HEK293T (cell line): ENCODE measurements around the gene TSC2.

Experiments
- CTCF ChIA-PET: fragments of 350-600 bp; formaldehyde crosslinking; extraction: SDS; loops from one replicate; lab custom pipeline; 2021; ENCODE audit warnings: antibody characterized with exemption, inconsistent platforms; lab: Yijun Ruan, JAX
- POLR2A ChIA-PET: fragments of 350-600 bp; formaldehyde crosslinking; extraction: SDS; loops from one replicate; lab custom pipeline; 2020; ENCODE audit warnings: antibody characterized with exemption, inconsistent platforms; lab: Yijun Ruan, JAX
- DNase-seq: peaks from one replicate; pipeline ENCODE4 v3.0.0; 2012; ENCODE audit warnings: mixed read lengths; ENCODE audit errors: extremely low spot score
- ARNT ChIP-seq: fragments of 450-650 bp; IDR thresholded peaks from 2 replicates; pipeline ENCODE4 v1.6.1; 2017; ENCODE audit warnings: mild to moderate bottlenecking
- BHLHE40 ChIP-seq: fragments of 450-650 bp; IDR thresholded peaks from 2 replicates; pipeline ENCODE4 v1.6.1; 2016; ENCODE audit warnings: mild to moderate bottlenecking, moderate library complexity, borderline replicate concordance
- CTBP1 ChIP-seq: fragments of 450-650 bp; IDR thresholded peaks from 2 replicates; pipeline ENCODE4 v1.6.1; 2016; ENCODE audit warnings: borderline replicate concordance
- ELF4 ChIP-seq: fragments of 450-650 bp; IDR thresholded peaks from 2 replicates; pipeline ENCODE4 v1.6.1; 2017; ENCODE audit warnings: antibody characterized with exemption
- FOXA1 ChIP-seq: fragments of 450-650 bp; IDR thresholded peaks from 2 replicates; pipeline ENCODE4 v1.6.1; 2016; ENCODE audit warnings: mild to moderate bottlenecking
- FOXK2 ChIP-seq: fragments of 450-650 bp; IDR thresholded peaks from 2 replicates; pipeline ENCODE4 v1.6.1; 2016; ENCODE audit warnings: mild to moderate bottlenecking
- FOXM1 ChIP-seq: fragments of 450-650 bp; IDR thresholded peaks from 2 replicates; pipeline ENCODE4 v1.6.1; 2017; ENCODE audit warnings: mild to moderate bottlenecking, borderline replicate concordance
- HDGF ChIP-seq: fragments of 450-650 bp; IDR thresholded peaks from 2 replicates; pipeline ENCODE4 v1.6.1; 2017; ENCODE audit warnings: antibody characterized with exemption, borderline replicate concordance
- L3MBTL2 ChIP-seq: fragments of 450-650 bp; conservative IDR thresholded peaks from 2 replicates; pipeline ENCODE4 v1.6.1; 2016; ENCODE audit warnings: mild to moderate bottlenecking
- LEF1 ChIP-seq: fragments of 450-650 bp; IDR thresholded peaks from 2 replicates; pipeline ENCODE4 v1.6.1; 2017; ENCODE audit warnings: mild to moderate bottlenecking, borderline replicate concordance
- NFRKB ChIP-seq: fragments of 450-650 bp; IDR thresholded peaks from 2 replicates; pipeline ENCODE4 v1.6.1; 2016; ENCODE audit warnings: mild to moderate bottlenecking, moderate library complexity
- PKNOX1 ChIP-seq: fragments of 450-650 bp; IDR thresholded peaks from 2 replicates; pipeline ENCODE4 v1.6.1; 2016
- SP1 ChIP-seq: fragments of 450-650 bp; IDR thresholded peaks from 2 replicates; pipeline ENCODE4 v1.6.1; 2017
- SUZ12 ChIP-seq: fragments of 450-650 bp; IDR thresholded peaks from 2 replicates; pipeline ENCODE4 v1.6.1; 2016; ENCODE audit warnings: mild to moderate bottlenecking
- TARDBP ChIP-seq: fragments of 450-650 bp; IDR thresholded peaks from 2 replicates; pipeline ENCODE4 v1.6.1; 2016
- ZNF384 ChIP-seq: fragments of 450-650 bp; IDR thresholded peaks from 2 replicates; pipeline ENCODE4 v1.6.1; 2016

Gene TSC2

GRCh38 chr16:2043667-2044451 is 3.9 kb upstream of the TSC2 start:
- no peak for DNase-seq
- no peak for TF ChIP-seq HDGF
- no peak for TF ChIP-seq FOXA1
- TF ChIP-seq ZNF384: no peak
- no peak for TF ChIP-seq L3MBTL2
- TF ChIP-seq ARNT: no peak
- no peak for TF ChIP-seq TARDBP
- TF ChIP-seq ELF4: no peak
- TF ChIP-seq SP1: no peak
- no peak for TF ChIP-seq BHLHE40
- TF ChIP-seq NFRKB: no peak
- no peak for TF ChIP-seq FOXK2
- TF ChIP-seq CTBP1: no peak
- ChIA-PET CTCF (no interaction called here), POLR2A (interaction anchor here (1.2 kb wide), 1 partner anchor 79 kb away, joined by 3 read pairs; the partner anchor contains the start of gene RPS2)

DNA sequence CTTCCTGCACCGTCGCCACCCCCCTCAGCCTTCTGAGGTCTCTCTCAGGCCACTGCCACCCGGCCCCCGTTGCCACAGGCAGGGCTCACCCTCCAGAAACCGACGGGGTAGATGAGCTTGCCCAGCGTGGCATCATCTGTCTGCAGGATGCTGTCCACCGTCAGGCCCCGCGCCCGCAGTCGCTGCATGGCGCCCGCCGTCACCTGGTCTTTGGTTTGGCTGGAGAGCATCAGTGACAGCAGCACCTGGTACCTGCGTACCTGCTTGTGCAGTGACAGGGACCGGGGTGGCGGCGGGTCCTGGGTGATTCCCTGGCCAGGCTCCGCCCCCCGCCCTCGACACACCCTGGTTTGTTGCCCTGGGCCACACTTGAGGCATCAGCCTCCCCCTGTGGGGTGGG is 3.2 kb upstream of the TSC2 start:
- no peak for DNase-seq
- POLR2A ChIA-PET: no interaction called here
- TF ChIP-seq LEF1 (no peak), ZNF384 (no peak), FOXM1 (no peak), L3MBTL2 (no peak), PKNOX1 (no peak)
- CTCF ChIA-PET: no interaction called here

DNA sequence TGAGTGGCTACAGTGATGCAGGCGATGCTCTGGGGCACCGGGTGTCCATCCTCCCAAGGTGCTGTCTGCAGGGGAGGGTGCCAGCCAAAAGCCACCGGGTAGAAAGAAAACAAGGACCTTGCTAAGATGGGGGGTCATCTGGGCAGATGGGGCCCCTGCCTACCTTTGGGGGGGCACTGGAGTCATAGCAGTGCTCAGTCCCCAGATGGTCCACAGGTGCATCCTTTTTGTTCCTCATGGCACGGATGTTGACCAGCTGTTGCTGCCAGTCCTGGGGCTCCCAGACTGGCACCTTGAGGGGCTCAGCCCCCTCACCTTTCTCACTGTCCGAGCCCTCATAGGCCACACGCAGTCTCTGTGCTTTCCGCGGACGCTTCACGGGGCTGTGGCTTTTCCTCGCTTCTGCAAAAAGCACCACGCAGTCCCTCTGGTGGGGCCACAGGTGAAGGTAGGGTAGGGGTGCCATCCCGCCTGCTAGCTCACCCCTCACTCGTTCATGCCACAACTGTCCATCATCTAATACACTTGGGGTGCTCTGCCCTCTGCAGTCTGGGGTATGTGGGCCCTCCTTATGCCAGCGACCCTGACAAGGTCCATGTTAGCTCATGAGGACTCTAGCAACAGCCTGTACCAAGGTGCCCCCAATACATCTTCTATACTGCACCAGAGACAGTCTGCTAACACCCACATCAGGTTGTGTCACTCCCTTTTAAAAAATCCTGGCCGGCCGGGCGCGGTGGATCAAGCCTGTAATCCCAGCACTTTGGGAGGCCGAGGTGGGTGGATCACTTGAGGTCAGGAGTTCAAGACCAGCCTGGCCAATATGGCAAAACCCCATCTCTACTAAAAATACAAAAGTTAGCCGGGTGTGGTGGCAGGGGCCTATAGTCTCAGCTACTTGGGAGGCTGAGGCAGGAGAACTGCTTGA is 1.6 kb upstream of the TSC2 start:
- POLR2A ChIA-PET: interaction anchor here (0.7 to 3.1 kb wide), 9 partner anchors 10 to 109 kb away, joined by 3 to 23 read pairs (median 7); partner anchors contain the start of genes MSRB1, NHERF2, RPS2 and TRAF7
- DNase-seq: no peak
- CTCF ChIA-PET: no interaction called here
- no peak for TF ChIP-seq FOXM1
- no peak for TF ChIP-seq BHLHE40
- no peak for TF ChIP-seq LEF1
- no peak for TF ChIP-seq ARNT

GRCh38 chr16:2046893-2047329 is 874 bp upstream of the TSC2 start:
- no peak for TF ChIP-seq ZNF384
- TF ChIP-seq BHLHE40: no peak
- no peak for TF ChIP-seq FOXA1
- TF ChIP-seq CTBP1: no peak
- TF ChIP-seq ARNT: no peak
- TF ChIP-seq FOXM1: no peak
- TF ChIP-seq PKNOX1: no peak
- no peak for TF ChIP-seq SUZ12
- TF ChIP-seq L3MBTL2: no peak
- no peak for TF ChIP-seq ELF4
- no peak for TF ChIP-seq HDGF
- TF ChIP-seq FOXK2: no peak
- TF ChIP-seq LEF1: no peak
- TF ChIP-seq NFRKB: no peak
- no peak for TF ChIP-seq SP1
- TF ChIP-seq TARDBP: no peak
- CTCF ChIA-PET: interaction anchor here (0.9 to 1.0 kb wide), 2 partner anchors 10 to 30 kb away, joined by 3 read pairs; no protein-coding TSS in a partner anchor
- peak; percentile 42 for DNase-seq
- POLR2A ChIA-PET: interaction anchor here (0.9 to 3.1 kb wide), 14 partner anchors 8 to 118 kb away, joined by 3 to 23 read pairs (median 6); partner anchors contain the start of genes MSRB1, NHERF2, RPS2 and TRAF7

DNA sequence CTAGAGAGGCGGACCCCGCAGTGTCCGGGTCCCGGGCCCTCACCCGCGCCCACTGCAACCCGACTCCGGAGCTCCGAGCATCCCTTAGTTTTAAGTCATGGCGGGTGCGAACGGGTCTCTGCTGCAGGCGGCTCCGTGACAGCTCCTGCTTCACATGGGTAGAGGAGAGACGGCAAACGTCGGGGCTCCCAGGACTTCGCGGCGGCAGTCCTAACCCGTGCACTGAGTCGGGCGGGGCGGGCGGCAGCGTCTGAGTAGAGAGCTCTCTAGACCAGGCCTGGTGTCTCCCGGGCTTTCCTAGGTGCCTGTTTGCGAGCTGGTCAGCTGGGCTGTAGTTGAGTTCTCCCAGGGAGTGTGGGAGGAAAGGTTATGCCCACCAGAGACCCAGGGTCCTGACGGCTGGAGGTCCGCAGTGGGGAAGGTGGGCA is 345 bp downstream of the TSC2 start:
- DNase-seq: no peak
- no peak for TF ChIP-seq FOXK2
- no peak for TF ChIP-seq BHLHE40
- TF ChIP-seq FOXM1: no peak
- no peak for TF ChIP-seq NFRKB
- TF ChIP-seq FOXA1: no peak
- no peak for TF ChIP-seq L3MBTL2
- ChIA-PET POLR2A (interaction anchor here (0.7 to 3.1 kb wide), 18 partner anchors 9 to 119 kb away, joined by 3 to 23 read pairs (median 6); partner anchors contain the start of genes PKD1, RPS2 and TRAF7), CTCF (interaction anchor here (0.6 to 0.8 kb wide), 2 partner anchors 16 to 31 kb away, joined by 3 read pairs; no protein-coding TSS in a partner anchor)

GRCh38 chr16:2053211-2053610 is 5.4 kb downstream of the TSC2 start:
- no peak for DNase-seq
- TF ChIP-seq L3MBTL2 (no peak), ZNF384 (no peak), HDGF (no peak), TARDBP (no peak), FOXM1 (no peak), LEF1 (no peak), ELF4 (no peak), CTBP1 (no peak), FOXK2 (no peak), FOXA1 (no peak)
- CTCF ChIA-PET: interaction anchor here (0.9 kb wide), 1 partner anchor 30 kb away, joined by 3 read pairs; no protein-coding TSS in a partner anchor
- POLR2A ChIA-PET: no interaction called here
